ENCODE measurements around the gene LHX3. TPM values are rescaled to one million over a fixed set of nuclear protein-coding genes. Genes with fewer than 3 reads are reported as not detected.

The LHX3 gene
- total RNA-seq, 1 experiment from 2014 or later: 0.07 TPM

DNA sequence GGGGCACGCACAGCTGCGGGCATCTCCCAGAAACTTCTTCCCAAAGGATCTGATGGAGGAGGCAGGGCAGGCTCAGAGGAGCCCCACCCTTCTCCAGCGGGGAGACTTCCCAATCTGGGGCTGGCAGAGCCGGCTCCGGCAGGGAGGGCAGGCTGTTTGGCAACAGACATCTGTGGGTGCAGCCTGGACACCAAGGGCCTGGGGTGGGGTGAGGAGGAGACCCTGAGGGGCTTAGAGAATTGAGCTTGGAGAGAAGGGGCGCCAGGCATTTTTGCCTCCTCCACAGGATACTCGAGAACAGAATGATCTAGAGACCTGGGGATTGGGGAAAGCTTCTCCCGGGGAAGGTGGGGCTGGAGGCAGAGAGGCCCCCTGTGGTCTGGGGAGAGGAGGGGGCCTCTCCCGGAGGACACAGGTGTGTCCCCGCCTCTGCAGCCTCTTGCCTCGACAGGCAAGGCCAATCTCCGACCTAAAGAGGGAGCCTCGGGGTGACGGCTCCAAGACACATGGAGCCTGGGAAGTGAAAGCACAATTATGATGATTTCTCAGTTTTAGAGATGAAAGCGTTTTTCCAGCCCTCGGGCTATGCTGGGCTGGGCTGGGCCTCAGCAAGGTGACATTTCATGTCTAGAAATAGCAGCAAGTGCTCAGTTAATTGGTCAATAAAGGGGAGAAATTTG is 8.4 kb downstream of the LHX3 start:
- no peak for DNase-seq (ENCODE audit: extremely low read depth, low read depth)

DNA sequence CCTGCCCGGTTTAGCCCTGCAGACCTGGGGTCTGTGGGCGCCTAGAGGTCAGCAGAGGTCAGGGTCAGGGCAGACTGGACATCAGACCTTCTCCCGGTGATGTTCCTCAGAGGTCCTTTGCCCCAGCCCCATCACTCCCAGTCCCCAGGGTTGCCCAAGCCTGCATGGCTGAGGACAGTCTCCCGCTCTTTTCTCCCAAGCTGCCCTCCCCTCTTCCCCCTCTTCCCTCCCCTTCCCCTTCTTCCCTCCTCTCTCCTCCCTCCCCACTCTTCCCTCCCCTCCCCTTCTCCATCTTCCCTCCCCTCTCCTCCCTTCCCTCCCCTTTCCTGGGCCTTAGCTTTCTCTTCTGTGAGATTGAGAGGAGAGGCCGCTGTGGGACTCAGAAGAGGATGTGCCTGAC is 10.4 kb downstream of the LHX3 start:
- no peak for DNase-seq (ENCODE audit: extremely low read depth, low read depth)

DNA sequence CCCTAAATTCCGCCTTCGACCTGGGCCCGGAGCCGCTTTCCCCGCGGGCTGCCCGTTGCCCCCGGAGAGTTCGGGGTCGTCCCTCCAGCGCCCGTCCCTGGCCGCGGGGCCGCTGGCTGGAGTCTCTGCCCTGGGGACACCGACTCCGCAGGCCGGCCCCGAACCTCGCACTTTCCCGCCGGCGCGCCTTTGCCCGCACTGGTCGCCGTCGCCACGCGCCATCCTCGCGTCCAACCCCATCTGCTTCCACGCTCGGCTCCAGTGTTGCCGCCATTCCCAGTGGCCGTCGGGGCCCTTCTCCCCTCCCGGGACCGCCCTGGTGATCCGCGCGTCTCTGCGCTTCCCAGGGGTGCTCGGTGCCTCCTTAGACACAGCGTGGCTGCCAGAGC is 11.0 kb downstream of the LHX3 start:
- no peak for DNase-seq (ENCODE audit: extremely low read depth, low read depth)

DNA sequence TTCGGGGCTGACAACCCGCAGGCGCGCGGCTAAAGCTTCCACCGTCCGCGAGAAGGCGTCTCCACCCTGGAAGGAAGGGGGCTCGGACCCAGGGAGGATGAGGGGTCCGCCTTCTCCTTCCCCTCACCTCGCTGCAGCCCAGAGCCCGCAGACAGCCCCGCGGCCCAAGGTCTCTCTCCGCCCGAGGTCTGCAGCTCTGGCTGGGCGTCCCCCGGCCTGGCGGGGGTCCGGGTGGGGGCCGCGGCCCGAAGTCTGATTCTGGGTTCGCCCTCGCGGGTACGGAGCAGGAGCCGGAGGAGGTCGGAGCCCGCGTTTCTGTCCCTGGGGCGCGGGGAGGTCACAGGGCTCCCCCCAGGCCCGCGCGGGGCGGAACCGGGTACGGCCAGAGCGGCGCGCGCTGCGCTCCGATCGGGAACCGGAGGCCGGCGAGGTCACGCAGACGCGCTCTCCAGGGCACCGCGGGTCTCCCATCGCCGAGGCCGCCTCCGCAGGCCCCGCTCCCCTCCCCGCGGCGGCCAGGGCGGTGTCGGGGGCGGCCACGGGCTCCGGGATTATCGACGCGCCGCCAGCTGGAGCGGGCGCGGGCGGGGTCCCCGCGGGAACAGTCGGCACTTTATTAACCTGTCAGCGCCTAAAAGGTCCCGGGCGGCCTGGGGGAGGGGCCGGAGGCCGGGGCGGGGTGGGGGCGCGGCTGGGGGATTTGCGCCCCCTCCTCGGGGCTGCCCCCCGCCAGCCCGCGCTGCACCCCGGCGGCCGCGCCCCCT is 11.6 kb downstream of the LHX3 start:
- no peak for DNase-seq (ENCODE audit: extremely low read depth, low read depth)

DNA sequence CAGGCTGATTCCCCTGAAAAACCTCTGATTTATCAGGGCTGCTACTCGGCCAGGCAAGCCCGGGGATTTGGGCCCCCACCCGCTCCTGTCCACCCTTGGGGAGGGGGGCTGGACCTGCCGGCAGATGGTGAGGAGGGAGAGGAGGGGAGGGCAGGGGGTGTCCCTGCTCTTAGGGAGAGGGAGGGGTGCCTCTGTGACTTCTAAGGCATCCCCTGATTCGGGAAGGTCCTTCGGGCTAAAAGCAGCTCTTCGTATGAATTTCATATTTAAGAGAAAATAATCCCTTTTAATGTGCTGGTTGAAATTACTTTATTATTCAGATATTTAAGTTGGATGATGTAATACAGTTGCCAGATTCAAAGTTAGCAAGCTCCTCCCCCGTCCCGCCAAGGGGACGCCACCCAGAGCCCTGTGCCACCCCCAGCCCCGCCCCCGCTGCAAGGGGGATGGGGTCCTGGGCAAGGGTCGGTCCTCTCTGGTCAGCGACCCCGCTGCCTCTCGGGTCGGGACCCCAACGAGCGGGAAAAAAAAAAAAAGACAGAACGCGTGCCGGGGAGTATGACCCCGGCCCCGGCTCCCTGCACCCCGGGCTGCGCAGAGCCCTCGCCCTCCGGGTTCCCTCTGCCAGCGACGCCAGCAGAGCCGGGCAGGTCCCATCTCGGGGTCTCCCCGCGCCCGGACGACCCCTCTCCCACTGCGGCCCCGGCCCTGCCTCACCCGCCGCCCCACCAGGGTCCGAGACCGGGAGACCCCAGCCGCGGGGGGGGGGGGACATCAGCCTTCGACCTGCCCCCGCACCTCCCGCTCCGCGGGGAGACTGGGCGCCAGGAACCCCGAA is 12.4 kb downstream of the LHX3 start:
- no peak for DNase-seq (ENCODE audit: extremely low read depth, low read depth)

DNA sequence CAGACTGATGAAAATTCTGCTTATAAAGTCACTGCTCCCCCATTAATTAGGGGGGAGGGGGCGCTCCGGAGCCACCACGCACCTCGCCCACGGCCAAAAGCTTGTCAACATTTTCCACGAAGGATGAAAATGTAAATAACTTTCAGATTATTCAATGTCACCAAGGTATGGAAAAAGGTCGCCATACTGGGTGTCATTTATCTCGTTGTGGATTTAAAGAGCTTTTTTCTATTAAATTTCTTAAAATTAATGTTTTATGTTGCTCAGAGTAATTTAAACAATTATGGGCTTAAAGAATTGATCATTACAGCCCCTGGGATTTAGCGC is 13.0 kb downstream of the LHX3 start:
- no peak for DNase-seq (ENCODE audit: extremely low read depth, low read depth)

DNA sequence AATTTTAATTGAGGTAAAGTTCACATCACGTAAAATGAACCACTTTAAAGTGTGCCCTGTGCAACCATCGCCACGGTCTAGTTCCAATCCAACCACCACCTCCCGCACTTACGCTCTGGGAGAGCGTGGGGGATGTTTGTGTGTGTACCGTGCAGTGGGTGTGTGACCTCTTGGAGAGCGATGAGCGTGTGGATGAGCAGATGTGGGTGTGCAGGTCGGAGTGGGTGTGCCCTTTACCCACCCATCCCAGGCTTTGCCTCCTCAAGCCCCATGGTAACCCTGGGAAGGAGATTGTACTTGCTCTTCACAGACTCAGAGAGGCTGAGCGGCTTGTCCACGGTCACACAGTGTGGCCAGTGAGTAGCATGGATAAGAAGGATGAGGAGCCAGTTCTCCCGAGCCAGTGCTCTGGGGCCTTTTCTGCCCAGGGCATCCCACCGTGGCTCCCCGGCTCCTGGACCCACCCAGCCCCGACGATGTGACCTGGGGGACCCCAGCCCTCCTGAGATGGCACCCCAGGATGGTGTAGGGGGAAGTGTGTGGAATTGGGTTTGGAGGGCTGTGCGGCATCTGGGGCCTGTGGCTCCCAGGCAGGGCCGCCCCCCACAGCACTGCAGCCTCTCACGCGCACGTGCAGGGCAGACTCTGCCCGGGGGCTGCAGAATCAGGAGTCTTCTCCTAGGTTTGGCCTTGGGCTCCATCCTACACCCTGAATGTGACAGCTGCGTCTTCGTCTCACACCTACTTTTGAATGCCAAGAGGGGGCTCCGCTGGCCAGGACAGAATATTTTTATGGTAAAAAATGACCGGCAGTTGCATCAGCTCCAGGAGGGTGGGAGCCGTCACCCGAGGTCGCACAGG is 13.6 kb downstream of the LHX3 start:
- DNase-seq (ENCODE audit: extremely low read depth, low read depth): no peak

DNA sequence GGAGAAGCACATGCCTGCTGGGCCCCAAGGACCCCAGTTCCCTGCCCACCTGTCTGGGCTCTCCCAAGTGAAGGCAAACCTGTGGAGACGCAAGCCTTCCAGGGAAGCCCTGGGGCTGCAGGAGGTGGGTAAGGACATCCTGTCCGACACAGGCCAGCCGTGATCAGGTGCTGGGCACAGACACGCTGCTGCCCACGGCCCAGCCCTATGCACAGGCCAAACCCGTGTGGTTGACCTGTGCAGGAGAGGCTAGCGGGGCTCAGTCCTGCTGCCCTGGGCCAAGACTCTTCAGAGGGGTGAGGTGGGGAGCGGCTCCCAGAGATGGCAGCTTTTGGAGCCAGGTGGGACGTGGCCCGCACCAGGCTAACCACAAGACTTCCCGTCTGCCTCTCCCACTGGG is 14.3 kb downstream of the LHX3 start:
- DNase-seq (ENCODE audit: extremely low read depth, low read depth): no peak

DNA sequence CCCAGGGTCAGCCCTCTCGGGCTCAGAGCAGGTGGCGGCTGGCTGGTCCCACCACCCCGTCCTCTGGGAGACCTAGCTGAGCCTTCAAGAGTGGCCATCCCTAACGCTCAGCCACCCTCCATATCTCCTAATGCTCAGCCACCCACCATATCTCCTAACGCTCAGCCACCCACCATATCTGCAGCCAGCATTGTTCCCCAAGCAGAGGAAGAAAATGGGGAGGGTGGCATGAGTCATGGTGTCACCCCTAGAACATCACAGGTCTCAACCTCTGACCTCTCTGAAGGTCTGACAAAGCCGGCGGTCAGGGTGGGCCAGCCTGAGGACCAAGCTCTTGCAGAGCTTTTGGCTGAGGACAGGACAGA is 14.7 kb downstream of the LHX3 start:
- DNase-seq (ENCODE audit: extremely low read depth, low read depth): no peak

DNA sequence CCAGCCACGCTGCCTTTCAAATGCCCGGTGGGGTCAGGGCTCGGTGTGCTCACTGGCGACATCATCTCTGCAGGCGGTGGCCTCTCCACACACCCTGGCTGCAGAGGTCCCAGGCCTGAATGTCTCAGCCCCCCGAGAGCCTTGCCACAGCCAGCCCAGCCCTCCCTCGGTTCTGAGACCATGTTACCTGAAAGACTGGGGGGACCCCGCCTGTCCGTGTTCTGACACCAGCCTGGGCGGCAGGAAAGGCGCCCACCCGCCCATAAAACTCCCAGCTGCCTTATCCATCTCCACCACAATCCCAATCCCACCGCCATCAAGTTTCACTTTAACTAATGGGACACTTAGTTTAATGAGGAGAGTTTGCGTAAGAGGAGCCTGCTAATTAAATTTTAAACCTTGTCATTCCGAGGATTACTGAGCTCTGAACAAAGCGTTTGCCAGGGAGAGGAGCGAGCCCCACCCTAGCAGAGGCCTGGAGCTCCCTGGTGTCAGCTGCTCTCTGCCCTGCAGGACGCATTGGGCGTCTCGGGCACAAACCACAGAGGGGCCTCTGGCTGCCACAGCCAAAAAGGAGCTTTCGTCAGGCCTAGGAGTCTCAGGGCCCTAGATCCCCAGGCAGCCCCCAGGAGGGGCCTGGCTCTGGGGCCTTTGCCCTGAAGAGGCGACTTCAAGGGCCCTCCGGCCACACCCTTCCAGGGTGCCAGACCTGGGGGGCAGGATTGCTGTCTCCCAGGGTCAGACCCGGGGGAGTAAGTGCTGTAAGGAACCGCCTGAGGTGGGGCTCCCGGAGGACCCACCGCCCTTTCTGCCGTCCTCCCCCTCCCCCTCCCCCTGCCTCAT is 15.3 kb downstream of the LHX3 start:
- DNase-seq (ENCODE audit: extremely low read depth, low read depth): no peak

DNA sequence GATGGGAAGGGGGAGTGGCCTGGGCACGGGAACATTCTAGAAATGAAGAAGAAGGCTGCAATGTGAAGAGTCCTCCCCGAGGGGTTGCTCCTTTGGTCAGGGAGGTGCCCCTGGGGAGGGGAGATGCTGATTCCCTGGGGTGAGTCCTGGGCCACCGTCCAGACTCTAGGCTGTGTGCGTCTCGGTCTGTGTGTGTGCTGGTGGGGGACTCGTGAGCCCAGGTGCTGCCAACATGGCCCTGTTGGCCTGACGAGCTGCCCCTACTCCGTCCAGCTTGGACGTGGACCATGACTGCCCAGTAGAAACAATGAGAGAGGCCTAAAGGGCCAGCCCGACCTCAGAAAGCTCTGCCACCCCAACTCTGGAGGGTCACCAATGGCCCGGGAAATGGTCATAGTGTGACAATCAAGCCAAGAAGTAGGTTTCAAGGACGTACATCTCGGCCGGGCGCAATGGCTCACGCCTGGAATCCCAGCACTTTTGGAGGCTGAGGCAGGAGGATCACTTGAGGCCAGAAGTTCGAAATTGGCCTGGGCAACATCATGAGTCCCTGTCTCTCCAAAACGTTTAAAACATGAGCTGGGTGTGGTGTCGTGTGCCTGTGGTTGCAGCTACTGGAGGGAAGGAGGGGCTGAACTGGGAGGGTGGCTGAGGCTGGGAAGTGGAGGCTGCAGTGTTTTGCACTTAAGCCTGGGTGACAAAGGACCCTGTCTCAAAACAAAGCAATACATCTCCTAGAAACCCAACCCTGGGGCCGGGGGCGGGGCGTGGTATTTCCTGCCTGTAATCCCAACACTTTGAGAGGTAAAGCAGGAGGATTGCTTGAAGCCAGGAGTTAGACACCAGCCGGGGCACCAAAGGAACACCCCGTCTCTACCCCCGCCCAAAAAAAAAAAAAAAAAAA is 17.0 kb downstream of the LHX3 start:
- no peak for DNase-seq (ENCODE audit: extremely low read depth, low read depth)

DNA sequence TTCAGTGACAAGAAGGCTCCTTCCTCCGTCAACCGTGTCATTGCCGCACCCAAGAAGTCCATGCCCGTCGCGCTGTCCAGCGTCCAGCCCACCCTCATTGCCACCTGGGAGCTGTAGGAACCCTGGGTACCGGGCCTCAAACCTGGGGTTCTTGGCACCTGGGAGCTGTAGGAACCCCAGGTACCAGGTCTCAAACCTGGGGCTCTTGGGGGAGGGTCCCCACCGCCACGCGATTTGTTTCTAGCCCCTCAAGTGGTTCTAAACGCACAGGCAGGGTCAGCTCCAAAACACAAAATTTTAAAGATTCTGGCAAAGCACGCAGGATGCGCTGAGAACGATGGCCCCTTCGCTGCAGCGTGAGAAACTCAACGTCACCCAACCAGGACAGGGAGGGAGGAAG is 17.7 kb downstream of the LHX3 start:
- no peak for DNase-seq (ENCODE audit: extremely low read depth, low read depth)

DNA sequence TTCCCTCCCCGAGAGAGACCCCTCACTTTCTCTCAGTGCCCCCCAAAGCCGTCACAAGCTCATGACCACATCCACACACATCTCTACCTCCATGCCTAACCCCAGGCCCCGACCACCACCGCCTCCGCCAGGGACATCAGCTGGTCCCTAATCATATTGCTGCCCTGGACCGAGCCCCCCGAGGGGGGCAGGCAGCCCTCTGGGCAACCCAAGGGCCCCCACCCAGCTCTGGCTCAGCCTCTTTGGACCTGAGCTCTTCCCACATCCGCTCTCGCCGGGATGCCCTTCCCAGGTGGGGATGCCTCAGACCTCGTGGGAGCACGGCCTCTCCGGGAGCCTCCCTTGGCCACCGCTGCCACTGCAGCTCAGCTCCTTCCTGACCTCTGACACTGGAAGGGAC is 18.5 kb downstream of the LHX3 start:
- no peak for DNase-seq (ENCODE audit: extremely low read depth, low read depth)

DNA sequence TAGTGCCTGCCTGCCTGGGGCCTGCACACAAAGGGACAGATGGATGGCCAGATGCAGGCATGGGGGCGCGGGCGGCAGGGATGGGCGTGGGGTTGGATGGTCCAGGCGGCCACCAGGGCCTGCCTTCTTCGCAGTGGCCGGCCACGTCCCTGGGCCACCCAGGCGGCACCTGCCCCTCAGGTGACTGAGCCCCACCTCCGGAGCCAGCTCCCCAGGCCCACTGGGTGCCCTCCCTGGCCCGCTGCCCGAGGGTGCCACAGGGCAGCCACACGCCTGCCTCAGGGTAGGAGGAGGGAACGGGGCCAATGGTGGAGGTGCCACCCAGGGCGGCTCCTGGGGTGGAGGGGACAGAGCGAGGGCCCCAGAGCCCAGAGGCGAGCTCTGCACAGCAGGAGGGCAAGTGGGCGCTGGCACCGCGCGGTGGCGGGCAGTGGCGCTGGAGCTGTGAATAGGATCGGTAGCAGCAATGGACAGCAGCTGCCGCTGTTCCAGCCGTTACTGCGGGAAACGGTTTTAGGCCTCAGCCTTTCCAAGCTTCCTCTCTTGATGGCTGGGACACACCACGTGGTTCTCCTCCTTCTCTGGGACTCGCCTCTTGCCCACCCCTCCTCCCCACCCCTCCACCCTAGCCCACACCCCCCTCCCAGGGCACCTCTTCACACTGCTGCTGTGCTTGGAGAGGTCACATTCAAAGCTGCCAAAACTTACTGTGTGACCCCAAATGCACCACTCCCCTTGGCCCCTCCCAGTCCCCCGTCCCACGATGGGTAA is 19.1 kb downstream of the LHX3 start:
- no peak for DNase-seq (ENCODE audit: extremely low read depth, low read depth)

DNA sequence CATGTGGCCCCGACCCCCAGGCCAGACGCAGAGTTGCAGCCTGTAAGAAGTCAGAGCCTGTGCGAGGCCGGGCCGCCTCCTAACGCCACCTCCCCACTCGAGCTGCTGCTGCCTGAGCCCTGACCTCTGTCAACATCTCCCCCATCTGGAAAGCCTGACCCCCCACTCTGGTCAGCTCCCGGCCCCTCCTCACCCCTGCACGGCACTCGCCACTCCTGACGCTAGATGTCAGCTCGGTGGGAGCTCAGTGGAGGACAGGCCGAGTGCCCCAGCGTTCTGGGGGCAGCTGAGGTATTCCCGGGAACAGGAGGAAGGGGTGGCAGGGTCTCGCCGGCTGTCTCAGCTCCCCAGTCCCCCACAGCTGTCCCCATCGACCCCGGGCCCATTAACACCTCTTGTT is 19.9 kb downstream of the LHX3 start:
- no peak for DNase-seq (ENCODE audit: extremely low read depth, low read depth)

DNA sequence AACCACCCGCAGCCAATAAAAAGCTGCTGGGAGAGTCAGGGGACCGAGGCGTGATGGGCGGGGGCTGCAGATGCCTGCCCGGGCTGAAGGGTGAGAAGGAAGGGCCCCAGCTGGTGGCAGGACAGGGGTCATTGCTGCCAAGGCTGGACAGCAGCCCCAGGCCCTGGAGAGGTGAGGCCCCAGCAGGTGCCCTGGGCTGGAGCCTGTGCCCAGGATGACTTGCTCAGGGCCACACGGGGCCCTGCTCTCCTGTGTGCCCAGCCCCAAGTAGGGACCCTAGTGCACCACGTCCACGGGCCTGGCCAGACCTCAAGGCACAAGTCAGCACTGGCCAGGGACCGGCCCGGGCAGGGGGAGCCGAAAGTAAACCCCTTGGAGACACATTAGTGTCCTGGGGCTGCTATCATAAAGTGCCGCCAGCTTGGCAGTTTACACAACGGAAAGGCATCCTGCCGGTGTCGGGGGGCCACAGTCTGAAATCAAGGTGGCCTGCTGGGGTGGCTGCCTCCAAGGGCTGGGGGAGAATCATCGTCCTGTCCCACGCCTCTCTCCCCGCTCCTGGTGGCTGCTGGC is 22.0 kb downstream of the LHX3 start:
- no peak for DNase-seq (ENCODE audit: extremely low read depth, low read depth)

DNA sequence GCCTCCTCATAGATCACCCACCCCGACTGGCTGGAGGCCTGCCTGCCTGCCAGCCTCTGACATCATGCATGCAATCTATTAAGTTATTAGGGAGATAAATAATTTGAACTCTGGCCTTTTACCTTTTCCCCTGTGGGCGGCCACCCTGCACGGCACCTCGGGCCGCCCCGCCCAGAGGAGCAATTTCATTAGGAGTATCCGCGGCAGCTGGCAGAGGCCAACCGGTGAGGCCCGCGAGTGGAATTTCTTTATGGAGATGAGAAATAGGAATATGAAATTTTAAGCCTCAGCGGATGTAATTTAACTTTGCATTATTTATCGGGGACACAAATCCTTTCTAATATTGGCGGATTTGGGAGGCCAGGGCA is 22.5 kb downstream of the LHX3 start:
- no peak for DNase-seq (ENCODE audit: extremely low read depth, low read depth)

Data from NCI-H460 (cell line).